NCI-H2196 (cell line): ENCODE data around the gene YTHDC1.
"Not testable (repeated sequence)": the region's sequence is repeated elsewhere in the genome, so short reads cannot be mapped to it uniquely, and the experiment has no call there.

Source experiments
- DNase-seq: peaks from one replicate; lab custom pipeline; 2025; ENCODE audit not compliant: unreplicated experiment; lab: John Stamatoyannopoulos, UW

The YTHDC1 gene

GRCh38 chr4:68349649-68350360, at the start of gene YTHDC1:
TSS of gene YTHDC1 (minus strand) at chr4:68350090. CDS start at chr4:68349753, 337 bp downstream.
- peak; percentile 85 for DNase-seq

DNA sequence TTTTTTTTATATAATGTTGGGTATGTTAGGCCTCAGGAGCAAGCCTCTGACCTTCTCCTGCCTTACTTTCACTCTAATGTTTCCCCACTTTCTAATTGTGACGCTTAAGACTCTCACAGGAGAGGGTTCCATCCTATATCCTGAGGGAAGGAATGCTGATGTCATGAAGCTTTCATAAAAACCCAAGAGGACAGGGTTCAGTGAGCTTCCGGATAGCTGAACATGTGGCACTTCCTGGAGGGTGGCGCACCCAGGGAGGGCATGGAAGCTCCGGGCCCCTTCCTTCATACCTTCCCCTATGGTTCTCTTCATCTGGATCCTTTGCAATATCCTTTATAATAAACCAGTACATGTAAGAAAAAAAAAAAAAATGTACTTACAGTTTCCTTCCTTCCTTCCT, 49.4 kb upstream of the YTHDC1 start:
- DNase-seq = no peak

- DNase-seq = no peak
Observed at GRCh38 chr4:68396756-68397155, 46.9 kb upstream of the YTHDC1 start.

- no peak for DNase-seq
Observed at GRCh38 chr4:68391436-68391835, 41.5 kb upstream of the YTHDC1 start.

DNA sequence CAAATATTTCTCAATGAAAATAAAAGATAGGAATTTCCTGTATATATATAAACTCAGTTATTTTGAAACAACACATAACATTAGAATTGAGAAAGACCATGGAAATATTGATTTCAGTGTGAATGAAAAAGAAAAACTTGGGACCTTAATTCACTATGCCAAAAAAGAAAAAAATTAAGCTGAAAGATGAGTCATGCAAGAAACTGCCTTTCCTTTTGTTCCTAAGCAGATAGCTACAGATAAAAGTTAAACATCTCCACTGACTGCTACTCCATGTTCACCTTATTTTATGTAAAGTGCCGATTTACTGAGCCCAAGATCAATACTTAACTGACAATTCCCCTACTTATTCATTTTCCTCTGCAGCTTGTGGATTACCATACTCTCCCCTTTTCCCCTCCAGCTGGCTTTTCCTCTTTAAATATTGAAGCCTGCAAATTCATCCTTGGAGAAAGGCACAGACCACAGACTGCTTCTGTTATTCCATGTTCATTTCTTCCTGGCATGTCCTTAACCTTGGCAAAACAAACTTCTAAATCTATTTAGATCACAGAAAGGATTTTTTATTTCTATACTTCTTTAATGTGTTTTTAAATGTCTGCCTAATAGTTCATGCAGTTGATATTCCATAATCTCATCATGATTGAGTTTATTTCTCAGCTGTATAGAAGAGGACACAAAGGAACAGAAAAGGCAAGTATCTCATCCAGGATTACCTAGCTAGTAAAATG, 40.5 kb upstream of the YTHDC1 start:
- no peak for DNase-seq

DNA sequence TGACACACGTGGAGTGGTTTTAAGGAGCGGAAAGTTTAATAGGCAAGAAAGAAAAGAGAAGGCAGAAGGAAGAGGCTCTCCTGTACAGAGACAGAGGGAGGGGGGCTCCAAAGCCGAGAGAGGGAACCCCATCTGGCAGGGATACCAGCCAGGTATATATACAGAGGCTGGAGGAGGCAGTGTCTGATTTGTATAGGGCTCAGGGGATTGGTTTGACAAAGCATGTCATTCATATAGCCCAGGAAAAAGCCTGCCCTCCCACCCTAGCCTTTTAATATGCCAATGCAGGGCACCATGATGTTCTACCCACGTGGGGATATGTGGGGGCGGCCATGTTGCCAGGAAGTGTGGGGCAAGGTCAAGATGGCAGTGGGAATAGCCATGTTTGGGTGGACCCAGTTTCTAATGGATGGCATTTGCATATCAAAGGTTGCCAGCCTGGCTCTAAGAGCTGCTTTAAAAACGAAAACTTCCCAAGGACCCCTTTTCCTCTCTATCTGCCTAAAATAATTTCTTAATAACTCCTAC, 39.6 kb upstream of the YTHDC1 start:
- DNase-seq = not testable (repeated sequence)

GRCh38 chr4:68388347-68388865, 38.5 kb upstream of the YTHDC1 start:
- DNase-seq = no peak

- DNase-seq = no peak
Observed at GRCh38 chr4:68385267-68385666, 35.4 kb upstream of the YTHDC1 start.

GRCh38 chr4:68383115-68383514, 33.2 kb upstream of the YTHDC1 start:
- no peak for DNase-seq

DNA sequence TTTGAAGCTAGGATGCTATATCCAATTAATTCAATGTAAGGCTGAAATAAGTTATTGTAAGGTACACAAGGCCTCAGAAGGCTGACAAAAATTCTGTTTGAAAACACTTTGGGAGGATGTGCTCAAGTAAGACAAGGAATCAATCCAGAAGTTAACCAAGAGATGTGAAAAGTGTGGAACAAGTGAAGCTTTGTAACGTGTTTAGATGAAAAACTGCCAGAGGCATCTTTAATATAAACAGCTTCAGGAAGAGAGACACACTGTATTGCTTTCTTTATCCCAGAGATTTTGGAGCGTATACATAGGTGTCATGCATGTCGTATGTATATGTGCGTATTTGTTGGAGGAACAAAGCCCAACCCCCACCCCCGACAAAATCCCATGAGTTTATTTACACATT, 28.3 kb upstream of the YTHDC1 start:
- no peak for DNase-seq

DNA sequence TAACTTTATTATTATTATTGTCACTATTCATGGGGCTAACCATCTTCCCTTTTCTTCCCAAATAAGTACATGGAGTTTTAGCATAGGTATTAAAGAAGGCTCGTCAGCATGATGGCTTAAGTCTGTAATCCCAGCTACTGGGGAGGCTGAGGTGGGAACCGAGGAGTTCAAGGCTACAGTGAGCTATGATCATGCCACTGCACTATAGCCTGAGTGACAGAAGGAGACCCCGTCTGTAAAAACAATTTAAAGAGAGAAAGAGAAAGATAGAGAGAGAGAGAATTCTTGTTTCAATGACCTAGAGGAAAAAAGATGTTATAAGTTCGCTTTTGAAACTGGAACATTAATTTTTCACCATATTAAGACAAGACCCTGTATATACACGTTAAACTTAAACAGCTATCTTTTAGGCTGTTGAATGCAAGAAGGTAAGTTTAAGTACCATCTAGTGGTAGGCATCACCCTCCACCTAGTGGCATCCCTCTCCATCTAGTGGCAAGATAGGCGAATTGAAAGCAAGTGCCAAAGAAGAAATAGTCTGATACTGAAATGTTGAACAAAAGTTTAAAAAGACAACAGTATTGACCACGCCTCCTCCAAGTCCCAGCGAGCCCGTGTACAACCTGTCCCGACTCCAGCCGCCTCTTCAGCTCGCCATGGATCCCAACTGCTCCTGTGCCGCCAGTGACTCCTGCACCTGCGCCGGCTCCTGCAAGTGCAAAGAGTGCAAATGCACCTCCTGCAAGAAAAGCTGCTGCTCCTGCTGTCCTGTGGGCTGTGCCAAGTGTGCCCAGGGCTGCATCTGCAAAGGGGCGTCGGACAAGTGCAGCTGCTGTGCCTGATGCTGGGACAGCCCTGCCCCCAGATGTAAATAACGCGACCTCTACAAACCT, 26.0 kb upstream of the YTHDC1 start:
- peak; percentile 4 for DNase-seq

GRCh38 chr4:68373513-68373912, 23.6 kb upstream of the YTHDC1 start:
- no peak for DNase-seq

GRCh38 chr4:68372588-68372987, 22.7 kb upstream of the YTHDC1 start:
- no peak for DNase-seq

- no peak for DNase-seq
Observed at GRCh38 chr4:68369142-68369805, 19.4 kb upstream of the YTHDC1 start.

DNA sequence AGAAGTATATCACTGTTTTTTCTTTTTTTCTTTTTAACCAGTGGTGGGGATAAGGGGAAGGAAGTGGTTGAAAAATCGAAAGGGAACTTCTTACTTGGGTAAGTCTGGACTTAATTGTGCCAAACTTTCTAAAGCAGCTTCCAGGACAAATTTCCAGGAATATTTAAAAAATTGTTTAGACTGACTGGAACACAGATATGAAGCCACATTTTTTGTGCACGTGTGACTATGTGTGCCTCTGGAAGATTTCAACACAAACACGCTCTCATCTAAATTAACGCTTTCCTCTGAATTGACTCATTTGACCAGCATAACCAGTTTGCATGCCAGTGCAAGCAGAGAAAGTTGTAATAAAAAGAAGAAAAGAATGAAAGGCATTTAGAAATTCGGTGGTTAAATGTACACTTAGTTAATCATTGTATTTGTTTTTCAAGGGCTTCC, 18.8 kb upstream of the YTHDC1 start:
- DNase-seq = no peak

DNA sequence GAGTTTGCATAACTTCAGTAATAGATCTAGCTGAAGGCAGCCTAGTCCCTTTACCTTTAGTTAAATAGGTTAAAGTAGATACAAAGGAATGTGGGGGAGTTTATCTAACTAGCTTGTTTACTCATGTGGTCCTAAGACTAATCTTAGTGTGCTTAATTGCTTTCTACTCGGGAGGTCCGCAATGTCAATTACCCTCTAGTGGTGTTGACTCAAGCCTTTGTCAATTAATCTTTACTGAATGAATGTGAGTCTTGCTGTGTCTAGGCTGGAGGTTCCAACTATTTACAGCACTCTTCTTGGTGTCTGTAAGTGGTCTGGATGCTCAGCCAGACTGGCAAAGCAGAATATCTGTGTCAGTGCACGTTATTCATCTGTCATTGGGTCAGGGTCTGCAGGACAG, 17.9 kb upstream of the YTHDC1 start:
- DNase-seq = no peak

- no peak for DNase-seq
Observed at GRCh38 chr4:68366600-68366999, 16.7 kb upstream of the YTHDC1 start.

DNA sequence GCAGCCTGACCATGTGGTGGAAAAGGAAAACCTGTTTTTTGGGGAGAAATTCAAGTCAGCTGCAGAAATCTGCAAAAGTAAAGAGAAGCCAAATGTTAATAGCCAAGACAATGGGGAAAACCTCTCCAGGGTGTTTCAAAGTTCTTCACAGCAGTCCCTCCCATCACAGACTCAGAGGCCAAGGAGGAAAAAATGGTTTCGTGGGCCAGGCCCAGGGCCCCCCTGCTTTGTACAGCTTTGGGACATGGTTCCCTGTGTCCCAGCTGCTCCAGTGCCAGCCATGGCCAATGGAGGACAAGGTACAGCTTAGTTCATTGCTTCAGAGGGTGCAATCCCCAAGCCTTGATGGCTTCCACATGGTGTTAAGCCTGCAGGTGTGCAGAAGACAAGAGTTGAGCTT, 15.2 kb upstream of the YTHDC1 start:
- DNase-seq = no peak

- DNase-seq = no peak
Observed at GRCh38 chr4:68361146-68361589, 11.3 kb upstream of the YTHDC1 start.

DNA sequence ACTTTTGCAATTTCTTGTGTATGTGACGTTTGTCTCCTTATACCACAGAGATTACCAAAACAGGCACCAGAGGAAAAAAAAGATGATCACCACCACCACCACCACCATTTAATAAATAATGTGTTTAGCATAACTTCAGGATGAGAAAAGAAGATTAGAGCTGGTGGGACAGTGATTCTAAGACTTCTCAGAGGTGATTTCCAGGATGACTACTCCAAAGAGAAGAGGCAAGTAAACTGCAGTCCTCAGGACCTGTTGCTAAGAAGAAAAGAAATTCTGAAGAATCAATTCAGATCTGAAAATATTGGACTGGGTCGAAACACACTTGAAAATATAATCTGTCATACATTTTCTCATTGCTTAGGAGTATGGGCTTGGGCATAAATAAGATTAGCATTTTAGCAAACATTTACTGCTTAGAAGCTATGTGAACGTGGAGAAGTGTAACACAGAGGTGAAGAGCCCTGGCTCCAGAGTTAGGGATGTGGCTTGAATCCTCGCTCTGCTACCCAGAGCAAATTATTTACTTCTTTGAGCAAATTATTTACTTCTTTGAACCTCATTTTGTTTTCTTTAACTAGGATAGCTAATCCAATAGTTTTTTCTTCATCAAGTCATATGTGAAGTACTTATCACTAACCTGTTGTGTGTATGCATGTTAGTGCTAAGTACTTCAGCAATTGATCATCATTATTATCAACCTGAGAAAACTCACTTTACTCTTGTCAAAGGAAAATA, 10.5 kb upstream of the YTHDC1 start:
- DNase-seq = no peak
